CD4-positive, alpha-beta T cell treated with Interferon gamma for 1 hour (primary cell): ENCODE data around the gene FOXF2.
"Not testable (repeated sequence)": the region's sequence is repeated elsewhere in the genome, so short reads cannot be mapped to it uniquely, and the experiment has no call there.

Experiments
- DNase-seq: peaks from one replicate; pipeline ENCODE4 v3.0.0-alpha.2; 2020

The FOXF2 gene

DNA sequence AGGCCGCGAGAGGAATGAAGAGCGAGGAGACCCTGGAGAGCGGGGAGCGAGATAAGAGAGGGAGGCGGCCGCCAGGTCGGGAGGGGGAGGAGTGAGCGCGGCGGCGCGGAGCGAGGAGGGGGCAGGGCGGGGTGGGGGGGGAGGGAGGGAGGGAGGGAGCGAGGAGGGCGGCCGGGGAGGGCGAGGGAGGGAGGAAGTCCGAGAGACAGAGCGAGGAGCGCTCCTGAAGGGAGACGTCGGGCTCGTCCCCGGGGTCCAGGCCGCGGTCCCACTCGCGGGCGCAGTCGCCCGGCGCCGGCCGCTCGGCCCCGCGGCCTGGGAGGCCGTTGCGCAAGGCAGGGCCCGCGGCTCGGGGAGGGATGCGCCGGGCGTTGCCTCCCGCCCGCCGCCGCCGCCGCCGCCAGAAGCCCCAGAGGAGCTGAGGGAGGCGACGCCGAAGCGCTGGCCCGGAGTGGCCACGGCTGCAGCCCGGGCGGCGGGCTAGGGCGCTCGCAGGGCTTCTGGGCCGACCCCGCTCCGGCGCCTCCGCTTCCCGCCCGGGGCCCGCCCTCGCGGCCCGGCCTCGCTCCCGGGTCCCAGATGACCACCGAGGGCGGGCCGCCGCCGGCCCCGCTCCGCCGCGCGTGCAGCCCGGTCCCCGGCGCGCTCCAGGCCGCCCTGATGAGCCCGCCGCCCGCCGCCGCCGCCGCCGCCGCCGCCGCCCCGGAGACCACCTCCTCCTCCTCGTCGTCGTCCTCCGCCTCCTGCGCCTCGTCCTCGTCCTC, at the start of gene FOXF2:
Gene FOXF2 (plus strand): TSS at position 208 of the 764 bp plus-strand sequence. CDS start 372 bp downstream, at position 580.
- no peak for DNase-seq

DNA sequence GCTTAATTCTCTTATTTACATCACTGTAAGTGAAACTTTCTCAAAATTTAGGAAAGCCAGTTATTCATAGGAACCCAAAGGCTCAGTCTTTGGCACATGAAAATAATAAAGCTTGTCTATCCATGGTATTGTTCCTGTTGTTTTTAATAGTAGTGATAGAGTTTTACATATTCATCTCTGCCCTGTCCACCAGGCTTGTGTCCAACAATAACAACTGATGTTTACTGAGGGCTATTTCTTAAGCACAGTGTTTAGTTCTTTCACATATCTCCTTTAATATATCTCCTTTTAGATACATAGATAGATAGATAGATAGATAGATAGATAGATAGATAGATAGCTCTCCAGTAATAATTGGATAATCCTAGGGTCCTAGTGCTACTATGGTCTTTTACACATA, 43.3 kb upstream of the FOXF2 start:
- no peak for DNase-seq

DNA sequence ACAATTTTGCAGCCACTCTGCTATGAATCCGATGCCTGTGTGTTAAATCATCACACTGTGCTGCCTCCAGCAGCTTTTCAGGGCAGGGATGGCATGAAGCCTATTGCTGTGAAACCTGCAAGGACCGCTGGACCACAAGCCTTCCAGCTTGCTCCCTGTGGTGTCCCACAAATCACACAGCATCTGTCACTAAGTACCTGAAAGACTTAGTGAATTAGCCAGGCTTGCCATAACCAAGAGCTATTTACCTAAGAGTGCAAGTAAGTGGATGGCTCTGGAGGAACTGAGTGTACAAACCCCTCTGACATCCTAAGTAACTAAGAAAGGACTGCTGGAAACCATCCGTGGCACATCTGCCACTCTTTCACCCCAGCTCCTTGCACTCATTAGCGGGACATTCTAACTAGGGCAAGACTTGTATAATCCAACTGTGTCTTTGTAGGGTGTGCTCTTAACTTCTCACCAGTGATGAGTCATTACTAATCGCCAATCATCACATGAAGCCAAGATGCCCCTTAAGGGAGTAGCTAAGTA, 42.8 kb upstream of the FOXF2 start:
- no peak for DNase-seq

DNA sequence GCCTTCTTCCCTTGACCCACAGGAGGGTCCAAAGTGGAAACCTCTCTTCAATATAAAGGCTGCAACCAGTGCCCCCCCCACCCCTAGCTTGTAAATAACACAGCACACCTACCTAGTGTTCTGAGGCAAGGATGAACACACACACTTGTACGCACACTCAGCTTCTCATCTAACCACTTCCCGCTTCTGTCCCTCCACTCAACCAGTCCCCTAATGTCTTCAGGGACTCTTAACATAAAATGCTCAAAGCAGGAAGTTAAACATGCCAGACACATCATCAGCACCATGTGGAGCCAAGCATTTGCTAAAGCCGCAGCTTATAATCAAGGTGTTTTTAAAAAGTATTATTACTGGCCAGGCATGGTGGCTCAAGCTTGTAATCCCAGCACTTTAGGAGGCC, 42.2 kb upstream of the FOXF2 start:
- DNase-seq = no peak

DNA sequence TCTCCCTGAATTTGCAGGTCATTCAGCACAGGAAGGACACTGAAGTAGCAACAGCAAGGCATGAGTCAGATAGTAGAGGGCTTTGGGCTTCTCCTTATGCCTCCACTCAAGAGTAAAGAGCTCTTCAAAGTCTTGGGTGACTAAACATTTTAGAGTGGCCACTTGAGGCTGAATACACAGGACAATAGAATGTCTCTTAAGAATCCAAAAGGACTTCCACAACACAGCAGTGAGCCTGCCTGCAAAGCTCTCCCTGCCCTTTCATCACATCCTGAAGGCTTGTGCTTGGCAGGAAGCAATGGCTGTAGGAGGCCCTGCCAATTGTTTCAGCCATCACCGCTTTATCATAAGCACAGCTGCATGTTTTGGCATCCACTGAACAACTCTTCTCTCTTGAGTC, 40.7 kb upstream of the FOXF2 start:
- no peak for DNase-seq

DNA sequence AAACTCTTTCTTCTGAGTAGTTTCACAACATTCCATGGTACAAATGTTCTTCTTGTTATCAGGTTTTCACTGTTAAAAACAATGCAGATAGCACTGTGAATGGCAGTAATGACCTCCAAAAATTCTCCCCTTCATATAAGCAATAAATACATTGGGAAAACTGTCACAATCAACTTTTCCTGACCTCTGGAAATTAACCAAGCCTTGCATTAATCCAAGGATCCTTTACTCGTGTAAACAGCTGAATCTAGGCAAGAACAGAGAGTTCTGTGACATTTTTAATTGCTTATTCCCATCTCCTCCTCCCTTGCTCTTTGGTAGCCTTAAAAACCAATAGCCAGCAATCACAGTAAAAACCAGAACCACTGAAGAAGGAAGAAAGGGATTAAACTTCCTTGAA, 39.7 kb upstream of the FOXF2 start:
- no peak for DNase-seq

DNA sequence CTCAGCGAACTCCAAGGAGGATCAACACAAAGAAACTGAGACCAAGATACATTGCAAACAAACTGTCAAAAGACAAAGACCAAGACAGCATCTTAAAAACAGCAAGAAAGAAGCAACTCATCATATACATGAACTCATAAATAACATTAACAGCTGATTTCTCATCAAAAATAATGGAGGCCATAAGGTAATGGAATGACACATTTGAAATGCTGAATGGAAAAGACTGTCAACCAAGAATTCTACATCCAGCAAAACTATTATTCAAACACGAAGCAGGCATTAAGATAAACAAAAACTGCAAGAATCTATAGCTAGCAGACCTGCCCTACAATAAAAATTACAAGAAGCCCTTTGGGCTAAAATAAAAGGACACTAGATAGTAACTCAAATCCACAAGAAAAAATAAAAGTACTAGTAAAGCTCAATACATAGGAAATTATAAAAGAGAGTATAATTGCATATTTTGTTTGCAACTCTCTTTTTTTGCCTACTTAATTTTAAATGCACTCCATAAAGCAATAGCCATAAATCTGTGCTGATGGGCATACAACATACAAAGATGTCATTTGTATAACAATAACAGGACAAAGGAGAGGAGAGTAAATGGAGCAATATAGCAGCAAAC, 37.9 kb upstream of the FOXF2 start:
- no peak for DNase-seq

DNA sequence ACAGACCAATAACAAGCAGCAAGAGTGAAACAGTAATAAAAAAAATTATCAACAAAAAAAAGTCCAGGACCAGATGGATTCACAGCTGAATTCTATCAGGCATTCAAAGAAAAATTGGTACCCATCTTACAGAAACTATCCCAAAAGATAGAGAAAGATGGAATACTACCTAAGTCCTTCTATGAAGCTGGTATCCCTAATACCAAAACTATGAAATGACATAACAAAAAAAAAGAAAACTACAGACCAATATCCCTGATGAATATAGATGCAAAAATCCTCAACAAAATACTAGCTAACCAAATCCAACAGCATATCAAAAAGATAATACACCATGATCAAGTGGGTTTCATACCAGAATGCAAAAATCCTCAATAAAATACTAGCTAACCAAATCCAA, 34.3 kb upstream of the FOXF2 start:
- DNase-seq = not testable (repeated sequence)

DNA sequence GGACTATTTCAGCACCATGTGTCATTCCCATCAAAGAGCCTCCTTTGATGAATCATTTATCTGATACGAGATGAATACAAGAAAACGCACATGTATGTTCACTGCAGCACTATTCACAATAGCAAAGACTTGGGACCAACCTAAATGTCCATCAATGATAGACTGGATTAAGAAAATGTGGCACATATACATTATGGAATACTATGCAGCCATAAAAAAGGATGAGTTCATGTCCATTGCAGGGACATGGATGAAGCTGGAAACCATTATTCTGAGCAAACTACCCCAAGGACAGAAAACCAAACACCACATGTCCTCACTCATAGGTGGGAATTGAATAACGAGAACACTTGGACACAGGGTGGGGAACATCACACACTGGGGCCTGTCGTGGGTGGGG, 27.7 kb upstream of the FOXF2 start:
- DNase-seq = not testable (repeated sequence)

DNA sequence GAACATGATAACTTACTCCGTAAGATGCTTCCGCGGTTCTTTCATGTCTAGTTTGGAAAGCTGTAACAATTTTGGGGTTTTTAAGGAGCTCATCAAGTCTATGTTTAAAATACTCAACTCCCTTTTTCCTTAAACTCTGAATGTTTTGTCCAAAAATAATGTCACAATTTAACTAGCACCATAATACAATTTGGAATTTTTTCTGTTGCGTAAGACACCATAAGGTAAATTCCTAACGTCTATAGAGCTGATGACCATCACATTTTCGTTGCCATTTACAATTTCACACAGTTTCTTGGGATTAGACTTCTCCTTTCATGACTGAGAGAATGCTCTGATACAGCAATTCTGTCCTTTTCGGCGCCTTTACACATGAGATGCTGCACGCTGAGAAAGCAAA, 26.7 kb upstream of the FOXF2 start:
- no peak for DNase-seq

DNA sequence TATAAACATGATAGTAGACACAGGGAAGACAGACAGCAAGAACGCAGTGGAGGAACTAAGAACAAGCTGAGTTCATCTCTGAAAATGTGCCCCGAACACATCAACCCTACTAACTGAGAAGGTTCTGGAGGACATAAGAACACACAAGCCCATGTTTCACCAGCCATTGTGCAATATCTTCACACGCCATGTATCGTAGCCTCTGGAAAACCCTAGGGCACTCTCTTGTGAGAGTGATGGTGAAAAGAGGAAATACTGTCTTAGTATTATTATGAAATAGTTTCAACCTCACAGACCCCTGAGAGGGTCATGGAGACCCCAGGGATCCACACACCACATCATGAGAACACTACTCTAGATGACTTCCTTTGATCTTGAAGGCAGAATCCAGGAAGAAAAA, 26.1 kb upstream of the FOXF2 start:
- no peak for DNase-seq

DNA sequence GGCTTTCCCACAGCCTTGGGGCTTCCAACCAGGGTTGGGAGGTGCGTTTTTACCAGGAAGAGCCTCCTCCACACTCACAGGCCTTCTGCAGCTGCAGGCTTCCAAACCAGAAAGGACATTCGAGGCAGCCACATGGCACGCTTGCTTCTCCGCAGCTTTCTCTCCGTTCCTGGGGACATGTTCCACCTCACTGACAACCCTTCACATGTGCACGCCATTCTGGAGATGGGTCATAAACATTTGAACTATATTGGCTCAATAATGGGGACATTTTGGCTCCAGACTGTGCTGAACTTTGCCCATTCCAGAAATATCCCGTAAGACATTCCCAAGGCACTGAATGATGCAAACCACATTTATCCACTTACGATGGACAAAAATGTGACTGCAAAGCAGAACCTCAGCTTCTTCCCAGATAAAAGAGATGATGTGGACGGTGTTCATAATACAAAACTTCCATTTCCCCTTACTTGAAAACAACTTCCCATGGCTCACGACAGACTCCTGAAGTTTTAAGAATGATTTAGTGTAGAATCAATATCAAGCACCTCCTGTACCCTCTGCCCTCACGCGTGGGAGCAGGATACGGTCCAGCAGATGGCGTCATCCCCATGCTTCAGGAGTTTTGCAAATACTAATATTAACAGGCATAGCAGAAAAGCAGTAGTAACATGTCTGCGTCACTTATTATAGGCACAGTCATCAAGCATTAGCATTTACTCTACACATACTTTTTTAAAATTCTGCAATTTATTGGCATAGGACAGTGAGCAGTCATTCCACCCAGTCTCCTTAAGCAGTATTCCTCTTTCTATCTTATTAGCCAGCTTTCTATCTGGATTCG, 25.4 kb upstream of the FOXF2 start:
- DNase-seq = no peak

DNA sequence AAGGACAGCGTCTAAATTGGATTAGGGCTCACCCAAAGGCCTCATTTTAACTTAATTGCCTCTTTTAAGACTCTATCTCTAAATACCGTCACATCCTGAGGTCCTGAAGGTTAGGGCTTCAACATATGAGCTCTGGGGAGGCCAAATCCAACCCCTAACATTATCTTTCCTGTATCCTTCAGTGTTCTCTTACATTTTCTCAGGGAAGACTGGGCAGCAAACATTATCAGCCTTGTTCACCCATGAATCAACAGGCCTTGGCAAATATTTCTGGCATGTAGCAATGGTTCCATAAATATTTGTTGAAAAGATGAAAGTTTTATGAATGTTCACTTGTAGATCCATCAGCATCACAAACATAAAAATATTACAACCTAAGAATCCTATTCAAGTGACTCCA, 24.6 kb upstream of the FOXF2 start:
- DNase-seq = no peak

DNA sequence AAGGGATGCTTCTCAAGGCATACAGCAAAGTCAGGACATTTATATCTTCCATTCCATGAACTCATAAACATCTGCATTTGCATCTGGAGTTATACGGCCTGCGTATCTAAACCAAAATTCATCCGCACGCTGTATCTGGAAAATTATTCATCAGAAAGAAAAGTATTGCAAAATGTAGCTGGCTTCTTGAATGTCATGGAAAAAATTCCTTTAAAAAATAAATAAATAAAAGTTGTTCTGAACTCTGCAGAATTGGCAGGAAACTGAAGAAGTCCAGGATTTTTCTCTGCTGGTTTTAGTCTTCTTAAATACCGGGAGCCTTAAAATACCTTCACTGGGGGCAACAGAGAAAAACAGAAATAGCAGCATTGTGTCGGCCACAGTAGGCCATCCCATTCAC, 23.7 kb upstream of the FOXF2 start:
- DNase-seq = no peak

DNA sequence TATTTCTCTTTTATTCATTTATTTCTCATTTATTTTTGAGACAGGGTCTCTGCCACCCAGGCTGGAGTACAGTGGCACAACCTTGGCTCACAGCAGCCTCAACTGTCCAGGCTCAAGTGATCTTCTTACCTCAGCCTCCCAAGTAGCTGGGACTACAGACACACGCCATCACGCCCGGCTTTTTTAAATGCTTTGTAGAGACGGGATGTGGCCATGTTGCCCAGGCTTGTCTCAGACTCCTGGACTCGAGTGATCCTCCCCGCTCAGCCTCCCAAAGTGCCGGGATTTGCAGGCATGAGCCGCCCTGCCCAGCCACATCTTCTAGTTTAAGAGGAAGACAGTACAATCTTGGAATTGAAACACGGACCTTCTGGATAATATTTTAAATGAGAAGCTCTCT, 21.6 kb upstream of the FOXF2 start:
- DNase-seq = no peak

DNA sequence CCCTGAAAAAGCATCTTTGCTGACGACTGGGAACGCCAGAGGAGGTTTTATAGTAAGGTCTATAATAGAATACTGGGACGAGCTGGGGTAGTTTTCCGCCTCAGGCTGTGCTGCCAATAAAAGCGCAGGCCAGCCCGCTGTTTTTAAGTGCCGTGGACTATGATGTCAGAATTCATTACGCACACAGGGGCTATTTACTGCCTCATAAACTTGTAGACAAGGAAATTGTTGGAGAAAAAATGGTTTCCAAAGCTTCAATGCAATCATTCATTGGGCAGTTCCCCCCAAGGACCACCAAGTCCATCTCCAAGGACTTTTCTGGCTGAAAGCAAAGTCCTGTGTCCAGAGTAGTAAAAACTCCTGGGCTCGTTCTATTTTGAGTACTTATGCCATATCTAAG, 20.4 kb upstream of the FOXF2 start:
- no peak for DNase-seq

DNA sequence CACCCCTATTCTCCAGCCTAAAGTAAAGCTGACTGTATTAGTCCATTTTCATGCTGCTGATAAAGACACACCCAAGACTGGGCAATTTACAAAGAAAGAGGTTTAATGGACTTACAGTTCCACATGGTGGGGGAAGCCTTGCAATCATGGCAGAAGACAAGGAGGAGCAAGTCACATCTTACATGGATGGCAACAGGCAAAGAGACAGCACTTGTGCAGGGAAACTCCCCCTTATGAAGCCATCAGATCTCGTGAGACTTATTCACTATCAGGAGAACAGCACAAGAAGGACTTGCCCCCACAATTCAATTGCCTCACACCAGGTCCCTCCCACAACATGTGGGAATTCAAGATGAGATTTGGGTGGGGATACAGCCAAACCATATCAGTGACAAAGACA, 19.7 kb upstream of the FOXF2 start:
- DNase-seq = not testable (repeated sequence)

DNA sequence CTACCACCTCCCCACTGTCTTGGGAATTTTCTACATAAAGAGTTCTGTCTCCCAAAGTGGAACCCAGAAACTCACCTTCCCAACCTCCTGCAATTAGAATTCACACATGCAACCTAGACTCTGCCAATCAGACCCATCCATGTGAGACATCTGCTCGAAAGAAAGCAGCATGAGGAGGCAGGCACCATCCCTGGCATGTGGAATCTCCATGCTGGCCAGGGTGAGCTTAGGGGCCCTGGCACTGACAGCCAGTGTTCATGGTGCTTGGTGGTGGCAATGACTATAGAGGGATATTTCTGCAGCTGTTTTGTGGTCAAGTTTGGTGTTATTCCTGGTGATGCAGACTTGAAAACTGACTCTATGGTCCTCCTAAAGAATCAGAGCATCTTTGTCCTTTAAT, 17.4 kb upstream of the FOXF2 start:
- no peak for DNase-seq

DNA sequence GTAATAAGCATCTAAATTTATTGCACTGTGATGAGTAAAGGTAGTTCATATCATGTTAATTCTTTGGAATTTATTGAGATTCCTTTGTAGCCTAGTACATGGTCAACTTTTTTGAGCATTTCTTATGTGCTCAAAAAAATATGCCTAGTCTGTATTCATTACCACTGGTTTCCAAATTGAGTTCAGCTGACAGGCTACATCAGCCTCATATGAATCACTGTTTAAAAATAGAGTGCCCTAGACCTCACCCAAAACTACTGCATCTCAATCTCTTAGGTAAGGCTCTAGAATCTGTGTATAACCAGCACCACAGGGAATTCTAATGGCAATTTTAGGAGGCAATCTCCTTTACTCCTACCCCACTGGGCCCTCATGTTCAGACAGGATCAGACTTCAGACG, 16.7 kb upstream of the FOXF2 start:
- DNase-seq = no peak

DNA sequence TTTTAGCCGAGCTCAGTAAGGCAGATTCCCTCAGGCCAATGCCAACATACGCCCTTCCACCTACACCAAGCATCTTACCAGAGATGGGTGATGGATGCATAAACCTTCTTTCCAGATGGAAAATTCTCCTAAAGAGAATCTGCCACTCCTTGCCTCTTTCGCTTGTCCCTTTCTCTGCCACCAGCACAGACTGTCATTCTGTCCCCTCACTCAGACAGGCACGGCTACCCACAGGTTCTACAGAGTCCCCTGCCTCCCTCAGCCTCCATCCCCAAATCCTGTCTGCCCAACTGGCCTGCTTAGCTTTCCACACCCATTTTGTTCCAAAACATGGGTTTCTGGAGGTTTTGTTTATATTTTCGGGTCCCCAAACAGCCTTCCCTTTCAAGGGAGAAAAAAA, 12.7 kb upstream of the FOXF2 start:
- no peak for DNase-seq

DNA sequence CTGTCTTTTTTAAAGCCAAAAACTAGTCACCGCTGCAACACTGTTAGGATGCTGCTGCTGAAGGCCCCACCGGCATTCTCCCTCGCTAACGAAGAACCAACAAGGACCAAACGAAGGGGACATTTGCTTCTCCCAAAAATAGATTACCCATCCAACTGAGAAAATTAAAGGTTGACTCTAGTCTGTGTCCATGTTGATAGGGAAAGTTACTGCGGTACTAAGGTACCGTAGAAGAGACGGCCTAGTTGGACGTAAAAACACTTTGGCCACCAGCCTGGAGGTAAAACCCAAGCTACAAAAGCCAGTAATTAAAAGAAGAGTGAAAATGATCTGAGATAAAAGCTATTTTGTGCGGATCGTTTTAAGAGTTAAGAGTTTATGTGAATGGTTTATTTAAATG, 11.8 kb upstream of the FOXF2 start:
- no peak for DNase-seq

DNA sequence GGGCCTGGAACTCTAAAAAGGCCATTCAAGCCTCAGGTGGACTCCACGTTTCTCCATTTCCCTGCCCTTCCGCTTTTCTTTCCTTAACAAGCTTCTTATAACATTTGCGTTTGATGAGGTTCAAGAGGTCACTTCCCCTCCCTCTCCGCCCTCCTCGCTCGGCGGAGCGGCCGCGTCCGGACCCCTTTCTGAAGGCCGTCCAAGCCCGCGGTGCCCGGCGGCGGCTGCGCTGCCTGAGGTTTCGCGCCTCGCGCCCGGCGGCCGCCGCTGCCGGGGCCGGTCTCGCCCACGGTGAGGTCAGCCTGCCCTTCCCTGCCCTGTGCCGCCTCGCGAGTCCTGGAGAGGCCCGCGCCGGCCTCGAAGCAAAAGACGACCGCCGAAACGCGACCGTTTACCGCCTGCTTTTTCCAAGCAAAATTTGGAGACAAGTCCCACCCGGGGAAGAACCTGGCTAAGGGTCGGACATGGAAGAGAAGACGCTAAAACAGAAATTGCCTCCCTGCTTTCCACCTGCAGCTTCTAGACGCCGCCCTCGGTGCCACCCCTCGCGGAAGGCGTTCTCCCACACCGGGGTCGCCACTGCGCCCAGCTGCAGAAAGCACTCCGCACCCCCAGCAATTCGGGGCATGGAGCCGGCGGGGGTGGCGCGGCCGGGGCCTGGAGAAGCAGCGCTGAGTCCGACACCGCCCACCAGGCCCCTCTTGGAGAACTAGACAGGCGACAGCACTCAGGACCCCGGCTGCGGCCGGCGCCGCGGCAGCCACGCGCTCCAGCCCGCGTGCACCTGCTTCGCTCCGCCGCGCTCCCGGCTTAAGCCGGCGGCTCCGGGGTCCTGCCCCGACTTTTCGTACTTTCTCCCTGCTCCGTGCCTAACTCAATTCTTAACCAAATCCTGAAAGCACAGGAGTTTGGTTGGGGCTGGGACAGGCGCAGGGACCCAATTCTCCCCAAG, 11.0 kb upstream of the FOXF2 start:
- no peak for DNase-seq
